IMR-90 (cell line): ENCODE measurements around the gene GH1. TPM values are rescaled to one million over a fixed set of nuclear protein-coding genes. Genes with fewer than 3 reads are reported as not detected.

Source experiments
- ATAC-seq: fragments of 200-7000 bp; cut with Tn5 transposase; 2 replicates; pipeline ENCODE4 v1.9.1; 2020; ENCODE audit warnings: low read depth, mild to moderate bottlenecking, moderate library complexity
- BruUV-seq: library from RNA; stranded (reverse); fragments of 400-500 nt; replicated peaks from 2 replicates; lab custom pipeline; 2021; lab: Mats Ljungman, UMichigan
- CTCF ChIA-PET: fragments of 300-600 bp; formaldehyde crosslinking; extraction: SDS; loops from one replicate; lab custom pipeline; 2021; ENCODE audit warnings: antibody characterized with exemption; lab: Yijun Ruan, JAX
- POLR2A ChIA-PET: fragments of 300-600 bp; sonication (Branson Sonifier 250); formaldehyde crosslinking; loops from one replicate; lab custom pipeline; 2022; ENCODE audit warnings: antibody characterized with exemption; ENCODE audit not compliant: unreplicated experiment; lab: Charles Lee
- DNase-seq: peaks from one replicate; pipeline ENCODE4 v3.0.0; 2013
- H2AFZ ChIP-seq: replicated peaks from 2 replicates; pipeline ENCODE3; 2013; ENCODE audit warnings: low read length, mild to moderate bottlenecking; ENCODE audit not compliant: poor library complexity
- H2AK5ac ChIP-seq: 2 replicates; pipeline ENCODE4 v1.6.1; 2013; ENCODE audit warnings: low read depth, low read length, inconsistent platforms
- H2AK9ac ChIP-seq: replicated peaks from 2 replicates; pipeline ENCODE3; 2013; ENCODE audit warnings: mild to moderate bottlenecking, low read depth, low read length, moderate library complexity; ENCODE audit not compliant: poor library complexity
- H2BK120ac ChIP-seq: 2 replicates; pipeline ENCODE4 v1.6.1; 2013; ENCODE audit warnings: low read depth, low read length, inconsistent platforms
- H2BK15ac ChIP-seq: 3 replicates; pipeline ENCODE4 v1.6.1; 2013; ENCODE audit warnings: low read depth, low read length, inconsistent platforms
- H2BK20ac ChIP-seq: 2 replicates; pipeline ENCODE4 v1.6.1; 2013; ENCODE audit warnings: low read depth, mild to moderate bottlenecking, inconsistent platforms, low read length, moderate library complexity
- H2BK5ac ChIP-seq: 2 replicates; pipeline ENCODE4 v1.6.1; 2013; ENCODE audit warnings: mild to moderate bottlenecking, low read depth, low read length, inconsistent platforms; ENCODE audit not compliant: poor library complexity, severe bottlenecking
- H3K14ac ChIP-seq: replicated peaks from 2 replicates; pipeline ENCODE4 v1.6.1; 2013; ENCODE audit warnings: low read depth, low read length, inconsistent platforms
- H3K18ac ChIP-seq: 2 replicates; pipeline ENCODE4 v1.6.1; 2013; ENCODE audit warnings: low read depth, low read length, control low read depth
- H3K23ac ChIP-seq: 2 replicates; pipeline ENCODE4 v1.6.1; 2013; ENCODE audit warnings: low read depth, low read length, inconsistent platforms
- H3K27ac ChIP-seq: 2 replicates; pipeline ENCODE4 v1.5.1; 2013; ENCODE audit warnings: mild to moderate bottlenecking, control low read depth, low read length; ENCODE audit not compliant: insufficient read depth
- H3K27me3 ChIP-seq: 2 replicates; pipeline ENCODE4 v1.6.1; 2013; ENCODE audit warnings: low read length; ENCODE audit not compliant: control insufficient read depth, insufficient read depth
- H3K36me3 ChIP-seq: 2 replicates; pipeline ENCODE4 v1.6.1; 2013; ENCODE audit warnings: low read length, mixed read lengths; ENCODE audit not compliant: control insufficient read depth, insufficient read depth
- H3K4ac ChIP-seq: 2 replicates; pipeline ENCODE4 v1.6.1; 2013; ENCODE audit warnings: low read depth, low read length, inconsistent platforms
- H3K4me1 ChIP-seq: 2 replicates; pipeline ENCODE4 v1.6.1; 2013; ENCODE audit warnings: low read length, mixed read lengths; ENCODE audit not compliant: control insufficient read depth, insufficient read depth
- H3K4me2 ChIP-seq: 2 replicates; pipeline ENCODE4 v1.6.1; 2013; ENCODE audit warnings: low read depth, mild to moderate bottlenecking, control low read depth, low read length, moderate library complexity
- H3K4me3 ChIP-seq: 2 replicates; pipeline ENCODE4 v1.5.1; 2013; ENCODE audit warnings: low read depth, mild to moderate bottlenecking, control low read depth, low read length, moderate library complexity; ENCODE audit not compliant: insufficient read depth
- H3K56ac ChIP-seq: 2 replicates; pipeline ENCODE4 v1.6.1; 2013; ENCODE audit warnings: low read length, inconsistent platforms; ENCODE audit not compliant: insufficient read depth; ENCODE audit errors: extremely low read depth
- H3K79me1 ChIP-seq, 2 experiments: 2 replicates each; pipeline ENCODE4 v1.6.1; 2013; ENCODE audit warnings: low read length in 2 of 2, inconsistent platforms in 1 of 2, low read depth in 1 of 2
- H3K9ac ChIP-seq: 2 replicates; pipeline ENCODE4 v1.6.1; 2013; ENCODE audit warnings: low read depth, low read length, control low read depth
- H3K9me1 ChIP-seq: 2 replicates; pipeline ENCODE4 v1.6.1; 2013; ENCODE audit warnings: low read length, inconsistent platforms; ENCODE audit not compliant: insufficient read depth
- H3K9me3 ChIP-seq: 2 replicates; pipeline ENCODE4 v1.6.1; 2013; ENCODE audit warnings: low read length; ENCODE audit not compliant: control insufficient read depth, insufficient read depth
- H4K20me1 ChIP-seq: 2 replicates; pipeline ENCODE4 v1.6.1; 2013; ENCODE audit warnings: low read length, inconsistent platforms; ENCODE audit not compliant: insufficient read depth
- H4K5ac ChIP-seq: 2 replicates; pipeline ENCODE4 v1.6.1; 2013; ENCODE audit warnings: mild to moderate bottlenecking, low read depth, low read length, control low read depth
- H4K8ac ChIP-seq, 2 experiments: 2 replicates each; pipeline ENCODE4 v1.6.1; 2013; ENCODE audit warnings: low read depth in 2 of 2, low read length in 2 of 2, control low read depth in 1 of 2, inconsistent platforms in 1 of 2
- H4K91ac ChIP-seq: 2 replicates; pipeline ENCODE4 v1.6.1; 2013; ENCODE audit warnings: low read depth, low read length, inconsistent platforms; ENCODE audit not compliant: insufficient read depth
- BHLHE40 ChIP-seq: fragments of 150-350 bp; IDR thresholded peaks from 2 replicates; pipeline ENCODE4 v1.6.1; 2016; ENCODE audit warnings: mild to moderate bottlenecking, low read depth, low read length
- CEBPB ChIP-seq: IDR thresholded peaks from 2 replicates; pipeline ENCODE4 v1.6.1; 2012; ENCODE audit warnings: low read depth, low read length, improper control_type of control experiment
- CHD1 ChIP-seq: IDR thresholded peaks from 2 replicates; pipeline ENCODE4 v1.6.1; 2012; ENCODE audit warnings: low read depth, low read length, improper control_type of control experiment
- FOS ChIP-seq: fragments of 150-350 bp; IDR thresholded peaks from 2 replicates; pipeline ENCODE4 v1.6.1; 2016; ENCODE audit warnings: low read depth, low read length
- MAFK ChIP-seq: IDR thresholded peaks from 2 replicates; pipeline ENCODE4 v1.6.1; 2012; ENCODE audit warnings: low read depth, low read length, improper control_type of control experiment
- MAZ ChIP-seq: IDR thresholded peaks from 2 replicates; pipeline ENCODE4 v1.6.1; 2012; ENCODE audit warnings: low read depth, mild to moderate bottlenecking, low read length, improper control_type of control experiment, moderate library complexity, borderline replicate concordance
- MXI1 ChIP-seq: IDR thresholded peaks from 2 replicates; pipeline ENCODE4 v1.6.1; 2012; ENCODE audit warnings: low read depth, mild to moderate bottlenecking, low read length, moderate library complexity, borderline replicate concordance
- NFE2L2 ChIP-seq: fragments of 150-350 bp; IDR thresholded peaks from 2 replicates; pipeline ENCODE4 v1.6.1; 2016; ENCODE audit warnings: low read depth, mild to moderate bottlenecking, low read length
- POLR2A ChIP-seq: IDR thresholded peaks from 2 replicates; pipeline ENCODE4 v1.6.1; 2012; ENCODE audit warnings: mild to moderate bottlenecking, low read depth, low read length
- RAD21 ChIP-seq: IDR thresholded peaks from 2 replicates; pipeline ENCODE4 v1.6.1; 2012; ENCODE audit warnings: low read length, improper control_type of control experiment
- RCOR1 ChIP-seq: IDR thresholded peaks from 2 replicates; pipeline ENCODE4 v1.6.1; 2012; ENCODE audit warnings: mild to moderate bottlenecking, low read length, improper control_type of control experiment; ENCODE audit not compliant: insufficient replicate concordance
- RFX5 ChIP-seq: IDR thresholded peaks from 2 replicates; pipeline ENCODE4 v1.8.0; 2012; ENCODE audit warnings: low read depth, mild to moderate bottlenecking, low read length, moderate library complexity
- WGBS, 2 experiments: methylation state at CpG; one replicate each; pipeline versions ENCODE4 v1.1.5 to v1.1.7; 2013; ENCODE audit warnings: missing lambda C conversion rate in 2 of 2; ENCODE audit not compliant: insufficient read length in 1 of 2; ENCODE audit errors: extremely low coverage in 2 of 2; 5-methylcytosine and 5-hydroxymethylcytosine counted together
- dilution Hi-C: fragments of 300-500 bp; cut with HindIII; formaldehyde crosslinking; loops from one replicate; pipeline ENCODE4 v1.14.3; 2018; ENCODE audit warnings: low sequenced_read_pairs; ENCODE audit not compliant: unreplicated experiment
- in situ Hi-C: fragments of 300-500 bp; cut with MboI; formaldehyde crosslinking; loops from 3 replicates; pipeline ENCODE4 v1.14.3; 2019; ENCODE audit warnings: low sequenced_read_pairs, inconsistent platforms, mixed read lengths
- intact Hi-C: fragments of 100-400 bp; cut with micrococcal nuclease; formaldehyde crosslinking; loops from 2 replicates; pipeline ENCODE4 v1.10.0; 2022
- polyA plus RNA-seq, 3 experiments: library from polyadenylated mRNA; depleted of rRNA; stranded (reverse); fragments of >200 nt; gene quantifications; 2 replicates each; pipeline ENCODE4 v1.2.3, GENCODE V29; 2012; ENCODE audit warnings: low replicate concordance in 1 of 3
- total RNA-seq: library from RNA; depleted of rRNA; stranded (reverse); fragments of >200 nt; gene quantifications from 2 replicates; pipeline ENCODE4 v1.2.3, GENCODE V29; 2012
- TF ChIP-seq, protein P1 (sequence below): conservative IDR thresholded peaks from 2 replicates; pipeline ENCODE4 v1.5.1; 2012; ENCODE audit warnings: mild to moderate bottlenecking, low read depth, low read length, improper control_type of control experiment
- TF ChIP-seq, protein P2 (sequence below): fragments of 150-350 bp; IDR thresholded peaks from 2 replicates; pipeline ENCODE4 v1.6.1; 2017; ENCODE audit warnings: mild to moderate bottlenecking, antibody characterized with exemption, low read length, low read depth
- TF ChIP-seq, protein P3 (sequence below): fragments of 150-350 bp; IDR thresholded peaks from 2 replicates; pipeline ENCODE4 v1.6.1; 2016; ENCODE audit warnings: low read depth, mild to moderate bottlenecking, low read length, moderate library complexity, borderline replicate concordance

The GH1 gene
- total and polyA plus RNA-seq, 2 of the 4 experiments (the other 2 are of a cell fraction): not detected

DNA sequence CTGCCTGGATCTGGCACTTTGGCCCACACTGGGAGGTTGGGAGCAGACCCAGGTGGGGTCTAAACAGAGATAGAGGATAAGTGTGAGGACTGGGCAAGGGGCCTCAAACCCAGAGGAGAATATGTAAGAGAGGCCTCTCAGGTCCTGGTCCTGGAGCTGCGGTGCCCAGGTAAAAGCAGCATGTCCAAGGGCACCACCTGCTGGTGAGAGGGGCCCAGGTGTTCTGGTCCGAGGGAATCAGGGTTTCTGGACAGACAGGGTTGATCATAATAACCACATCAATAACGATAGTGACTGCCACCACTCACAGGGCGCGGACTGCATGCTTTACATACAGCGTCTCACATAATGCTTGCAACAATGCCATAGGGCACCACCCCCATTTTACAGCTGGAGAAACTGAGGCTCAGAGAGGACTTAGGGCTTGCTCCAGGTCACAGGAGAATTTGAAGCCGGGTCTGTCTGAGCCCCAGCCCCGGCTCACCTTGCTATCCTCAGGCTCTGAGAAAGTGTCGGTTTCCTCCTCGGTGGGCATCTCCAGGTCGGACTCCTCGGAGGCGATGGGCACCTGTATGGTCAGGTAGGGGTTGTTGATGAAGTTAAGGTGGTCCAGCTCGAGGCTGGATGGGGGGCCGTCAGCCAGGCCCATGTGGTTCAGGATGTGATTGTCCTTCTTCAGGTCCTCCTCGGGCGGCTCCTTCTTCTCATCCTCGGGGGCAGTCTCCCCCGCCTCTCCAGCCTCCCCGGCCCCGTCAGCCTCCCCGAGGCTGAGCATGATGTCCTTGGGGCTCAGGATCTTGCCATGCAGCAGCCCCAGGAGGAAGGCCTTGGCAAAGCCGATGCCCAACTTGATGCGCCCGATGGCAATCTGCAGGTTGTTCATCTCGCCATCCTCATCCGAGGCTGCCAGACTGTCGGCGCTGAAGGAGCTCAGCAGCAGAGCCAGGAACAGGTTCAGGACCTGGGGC is 32.6 kb upstream of the GH1 start:
- Histone ChIP-seq H3K56ac (no peak overlapping the region), H2AK5ac (no peak overlapping the region), H3K9me3 (no peaks in the 10 kb centered on the region), H3K18ac (no peak overlapping the region), H4K8ac (no peak overlapping the region), H3K14ac (no peak overlapping the region), H3K9me1 (no peaks in the 10 kb centered on the region), H3K79me1 (no peaks in the 10 kb centered on the region), H3K23ac (no peak overlapping the region), H2BK15ac (no peak overlapping the region), H3K27ac (no peak overlapping the region), H4K5ac (no peak overlapping the region), H2AK9ac (no peak overlapping the region), H3K27me3 (peaks cover 21% of the 10 kb centered on the region), H2BK120ac (no peak overlapping the region), H3K36me3 (no peaks in the 10 kb centered on the region), H2BK5ac (no peak overlapping the region), H3K4me3 (no peak overlapping the region), H3K4me1 (no peaks in the 10 kb centered on the region), H2BK20ac (no peak overlapping the region), H3K9ac (no peak overlapping the region), H4K91ac (no peak overlapping the region), H3K4ac (no peak overlapping the region), H4K20me1 (no peaks in the 10 kb centered on the region), H3K4me2 (no peak overlapping the region), H2AFZ (no peak overlapping the region)
- POLR2A ChIA-PET: no interaction called here
- ATAC-seq (no peak), DNase-seq (no peak)
- dilution Hi-C loops: no loop called here
- CTCF ChIA-PET: no interaction called here
- in situ Hi-C loops: no loop called here
- WGBS, 2 experiments: 78% methylated on average over 11 of the region's 29 CpGs; no CpG with 5 or more reads in 1 of the 2 experiments
- intact Hi-C loops: no loop called here
- no TSS peak for BruUV-seq
- TF ChIP-seq RFX5: no peak
- TF ChIP-seq, protein P1, sequence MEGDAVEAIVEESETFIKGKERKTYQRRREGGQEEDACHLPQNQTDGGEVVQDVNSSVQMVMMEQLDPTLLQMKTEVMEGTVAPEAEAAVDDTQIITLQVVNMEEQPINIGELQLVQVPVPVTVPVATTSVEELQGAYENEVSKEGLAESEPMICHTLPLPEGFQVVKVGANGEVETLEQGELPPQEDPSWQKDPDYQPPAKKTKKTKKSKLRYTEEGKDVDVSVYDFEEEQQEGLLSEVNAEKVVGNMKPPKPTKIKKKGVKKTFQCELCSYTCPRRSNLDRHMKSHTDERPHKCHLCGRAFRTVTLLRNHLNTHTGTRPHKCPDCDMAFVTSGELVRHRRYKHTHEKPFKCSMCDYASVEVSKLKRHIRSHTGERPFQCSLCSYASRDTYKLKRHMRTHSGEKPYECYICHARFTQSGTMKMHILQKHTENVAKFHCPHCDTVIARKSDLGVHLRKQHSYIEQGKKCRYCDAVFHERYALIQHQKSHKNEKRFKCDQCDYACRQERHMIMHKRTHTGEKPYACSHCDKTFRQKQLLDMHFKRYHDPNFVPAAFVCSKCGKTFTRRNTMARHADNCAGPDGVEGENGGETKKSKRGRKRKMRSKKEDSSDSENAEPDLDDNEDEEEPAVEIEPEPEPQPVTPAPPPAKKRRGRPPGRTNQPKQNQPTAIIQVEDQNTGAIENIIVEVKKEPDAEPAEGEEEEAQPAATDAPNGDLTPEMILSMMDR: no peak
- no peak for TF ChIP-seq RAD21
- TF ChIP-seq POLR2A: no peak
- TF ChIP-seq MAZ: no peak
- no peak for TF ChIP-seq CEBPB
- TF ChIP-seq MXI1: no peak
- TF ChIP-seq, protein P2, sequence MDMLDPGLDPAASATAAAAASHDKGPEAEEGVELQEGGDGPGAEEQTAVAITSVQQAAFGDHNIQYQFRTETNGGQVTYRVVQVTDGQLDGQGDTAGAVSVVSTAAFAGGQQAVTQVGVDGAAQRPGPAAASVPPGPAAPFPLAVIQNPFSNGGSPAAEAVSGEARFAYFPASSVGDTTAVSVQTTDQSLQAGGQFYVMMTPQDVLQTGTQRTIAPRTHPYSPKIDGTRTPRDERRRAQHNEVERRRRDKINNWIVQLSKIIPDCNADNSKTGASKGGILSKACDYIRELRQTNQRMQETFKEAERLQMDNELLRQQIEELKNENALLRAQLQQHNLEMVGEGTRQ: no peak
- TF ChIP-seq FOS: no peak
- TF ChIP-seq BHLHE40: no peak
- TF ChIP-seq MAFK: no peak
- TF ChIP-seq, protein P3, sequence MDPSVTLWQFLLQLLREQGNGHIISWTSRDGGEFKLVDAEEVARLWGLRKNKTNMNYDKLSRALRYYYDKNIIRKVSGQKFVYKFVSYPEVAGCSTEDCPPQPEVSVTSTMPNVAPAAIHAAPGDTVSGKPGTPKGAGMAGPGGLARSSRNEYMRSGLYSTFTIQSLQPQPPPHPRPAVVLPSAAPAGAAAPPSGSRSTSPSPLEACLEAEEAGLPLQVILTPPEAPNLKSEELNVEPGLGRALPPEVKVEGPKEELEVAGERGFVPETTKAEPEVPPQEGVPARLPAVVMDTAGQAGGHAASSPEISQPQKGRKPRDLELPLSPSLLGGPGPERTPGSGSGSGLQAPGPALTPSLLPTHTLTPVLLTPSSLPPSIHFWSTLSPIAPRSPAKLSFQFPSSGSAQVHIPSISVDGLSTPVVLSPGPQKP: no peak
- TF ChIP-seq RCOR1: no peak
- TF ChIP-seq NFE2L2: no peak
- no peak for TF ChIP-seq CHD1
